HepG2 (cell line): ENCODE results near the gene CHCHD6. TPM values are rescaled to one million over a fixed set of nuclear protein-coding genes. Genes with fewer than 3 reads are reported as not detected.

Experiments used
- ATAC-seq: fragments of 200-7000 bp; cut with Tn5 transposase; 3 replicates; pipeline ENCODE4 v1.9.1; 2020; ENCODE audit warnings: mild to moderate bottlenecking, moderate library complexity
- BruUV-seq: library from RNA; stranded (reverse); fragments of 400-500 nt; replicated peaks from 2 replicates; lab custom pipeline; 2021; lab: Mats Ljungman, UMichigan
- CTCF ChIA-PET: fragments of 300-600 bp; formaldehyde crosslinking; extraction: SDS; loops from one replicate; lab custom pipeline; 2021; ENCODE audit warnings: low total read pairs, inconsistent platforms, low intra/inter-chr PET ratio; lab: Yijun Ruan, JAX
- POLR2A ChIA-PET: fragments of 350-600 bp; sonication (Branson Sonifier 250); formaldehyde crosslinking; loops from one replicate; lab custom pipeline; 2020; ENCODE audit warnings: antibody characterized with exemption, inconsistent platforms; lab: Yijun Ruan, JAX
- DNase-seq: peaks from one replicate; pipeline ENCODE4 v3.0.0-alpha.2; 2015; ENCODE audit warnings: low spot score
- FAIRE-seq: peaks from 3 replicates; lab custom pipeline; 2011; peaks lifted over from hg19 to GRCh38; lab: Jason Lieb, UNC
- H2AFZ ChIP-seq: one replicate; pipeline ENCODE4 v1.6.1; 2011; ENCODE audit warnings: low read length, inconsistent platforms
- H3K27ac ChIP-seq: fragments of 300-600 bp; 3 replicates; pipeline ENCODE4 v1.8.0; 2011; ENCODE audit warnings: mixed run types, mild to moderate bottlenecking, mixed read lengths, low read length, inconsistent platforms; ENCODE audit not compliant: insufficient read depth; ENCODE audit errors: extremely low read length
- H3K27me3 ChIP-seq, 2 experiments: fragments of 200-600 bp in 1 of 2; 2 replicates in 1 of 2; 3 replicates in 1 of 2; pipeline versions ENCODE4 v1.6.0 to v1.8.0; 2011; ENCODE audit warnings: low read length in 2 of 2, mild to moderate bottlenecking in 2 of 2, moderate library complexity in 2 of 2, inconsistent platforms in 1 of 2; ENCODE audit not compliant: insufficient read depth in 2 of 2, control insufficient read depth in 1 of 2
- H3K36me3 ChIP-seq, 2 experiments: fragments of 200-600 bp in 1 of 2; replicated peaks in 1 of 2; 2 replicates in 1 of 2; 3 replicates in 1 of 2; pipeline versions ENCODE4 v1.5.1 to v1.8.0; 2011; ENCODE audit warnings: low read length in 2 of 2, inconsistent platforms in 1 of 2; ENCODE audit not compliant: insufficient read depth in 2 of 2, control insufficient read depth in 1 of 2
- H3K4me1 ChIP-seq: 2 replicates; pipeline ENCODE4 v1.5.1; 2012; ENCODE audit warnings: low read length, inconsistent platforms; ENCODE audit not compliant: insufficient read depth
- H3K4me2 ChIP-seq: 2 replicates; pipeline ENCODE4 v1.6.0; 2011; ENCODE audit warnings: low read depth, low read length, inconsistent platforms
- H3K4me3 ChIP-seq, 3 experiments: fragments of 200-600 bp in 1 of 3; sonication (generic), shearing (Covaris generic) in 1 of 3; replicated peaks in 1 of 3; 2 replicates each; pipeline ENCODE4 v1.5.1; 2011 to 2016; ENCODE audit warnings: low read length in 3 of 3, inconsistent platforms in 2 of 3, low read depth in 2 of 3, mild to moderate bottlenecking in 2 of 3, control low read depth in 1 of 3, mixed read lengths in 1 of 3; ENCODE audit not compliant: insufficient read depth in 1 of 3
- H3K79me2 ChIP-seq: one replicate; pipeline ENCODE4 v1.6.1; 2011; ENCODE audit warnings: low read length, inconsistent platforms; ENCODE audit not compliant: insufficient read depth
- H3K9ac ChIP-seq: 2 replicates; pipeline ENCODE4 v1.6.0; 2011; ENCODE audit warnings: mild to moderate bottlenecking, low read depth, low read length, inconsistent platforms; ENCODE audit not compliant: insufficient read depth
- H3K9me3 ChIP-seq: 2 replicates; pipeline ENCODE4 v1.5.1; 2012; ENCODE audit warnings: mild to moderate bottlenecking, low read length
- H4K20me1 ChIP-seq: 2 replicates; pipeline ENCODE4 v1.6.0; 2011; ENCODE audit warnings: inconsistent platforms, mild to moderate bottlenecking, low read length, moderate library complexity; ENCODE audit not compliant: insufficient read depth
- FOXP1 ChIP-seq, 2 experiments: fragments of 450-650 bp in 1 of 2; IDR thresholded peaks; 2 replicates each; pipeline ENCODE4 v1.6.1; 2017 to 2018; ENCODE audit warnings: antibody characterized with exemption in 1 of 2
- GATA4 ChIP-seq: sonication (generic); IDR thresholded peaks from 2 replicates; pipeline ENCODE4 v1.6.1; 2016; ENCODE audit warnings: antibody characterized with exemption, low read depth, borderline replicate concordance
- KLF13 ChIP-seq: sonication (generic); formaldehyde crosslinking; IDR thresholded peaks from 2 replicates; pipeline ENCODE4 v1.4.0; 2020; ENCODE audit warnings: mild to moderate bottlenecking, missing genetic modification reagents
- MAZ ChIP-seq, 2 experiments: sonication (generic) in 1 of 2; formaldehyde crosslinking in 1 of 2; IDR thresholded peaks; 2 replicates each; pipeline versions ENCODE4 v1.5.0 to v1.6.1; 2012 to 2020; ENCODE audit warnings: low read depth in 2 of 2, mild to moderate bottlenecking in 2 of 2, borderline replicate concordance in 1 of 2, improper control_type of control experiment in 1 of 2, low read length in 1 of 2, missing genetic modification reagents in 1 of 2, moderate library complexity in 1 of 2
- MEIS1 ChIP-seq: sonication (generic); formaldehyde crosslinking; IDR thresholded peaks from 2 replicates; pipeline ENCODE4 v1.9.0; 2021; ENCODE audit warnings: mild to moderate bottlenecking, missing genetic modification reagents, moderate library complexity, borderline replicate concordance
- SIN3A ChIP-seq: IDR thresholded peaks from 2 replicates; pipeline ENCODE4 v1.6.1; 2011; ENCODE audit warnings: low read depth, mild to moderate bottlenecking, control low read depth, low read length, borderline replicate concordance
- SNRNP70 ChIP-seq: fragments of 200-400 bp; formaldehyde crosslinking; IDR thresholded peaks from 2 replicates; pipeline ENCODE4 v1.6.1; 2017; ENCODE audit warnings: mild to moderate bottlenecking, low read depth, low read length, moderate library complexity
- SP1 ChIP-seq, 2 experiments: fragments of 450-650 bp in 1 of 2; sonication (generic) in 1 of 2; formaldehyde crosslinking in 1 of 2; IDR thresholded peaks; 2 replicates each; pipeline versions ENCODE4 v1.4.0 to v1.6.1; 2016 to 2020; ENCODE audit warnings: missing genetic modification reagents in 1 of 2
- TCF12 ChIP-seq, 2 experiments: fragments of 450-650 bp in 1 of 2; sonication (generic) in 1 of 2; formaldehyde crosslinking in 1 of 2; IDR thresholded peaks; 2 replicates each; pipeline versions ENCODE4 v1.6.1 to v1.8.0; 2017 to 2022; ENCODE audit warnings: antibody characterized with exemption in 1 of 2, mild to moderate bottlenecking in 1 of 2, missing genetic modification reagents in 1 of 2, moderate library complexity in 1 of 2
- TCF7L2 ChIP-seq: IDR thresholded peaks from 2 replicates; pipeline ENCODE4 v1.6.1; 2011; ENCODE audit warnings: mild to moderate bottlenecking, low read depth, low read length, moderate library complexity
- ZFP90 ChIP-seq: sonication (generic); formaldehyde crosslinking; IDR thresholded peaks from 2 replicates; pipeline ENCODE4 v1.8.0; 2022; ENCODE audit warnings: missing genetic modification reagents, mild to moderate bottlenecking, inconsistent platforms, borderline replicate concordance
- ZNF24 ChIP-seq: fragments of 450-650 bp; IDR thresholded peaks from 2 replicates; pipeline ENCODE4 v1.6.1; 2017; ENCODE audit warnings: antibody characterized with exemption, mild to moderate bottlenecking
- ZNF275 ChIP-seq: sonication (generic); formaldehyde crosslinking; IDR thresholded peaks from 2 replicates; pipeline ENCODE4 v1.8.0; 2022; ENCODE audit warnings: missing genetic modification reagents, mild to moderate bottlenecking, inconsistent platforms, borderline replicate concordance
- ZNF460 ChIP-seq: sonication (generic); formaldehyde crosslinking; IDR thresholded peaks from 2 replicates; pipeline ENCODE4 v1.5.1; 2020; ENCODE audit warnings: missing genetic modification reagents, mild to moderate bottlenecking, borderline replicate concordance
- ZNF598 ChIP-seq: sonication (generic); formaldehyde crosslinking; IDR thresholded peaks from 2 replicates; pipeline ENCODE4 v1.5.1; 2020; ENCODE audit warnings: mild to moderate bottlenecking, missing genetic modification reagents, borderline replicate concordance
- ZNF615 ChIP-seq: sonication (generic); formaldehyde crosslinking; IDR thresholded peaks from 2 replicates; pipeline ENCODE4 v1.5.0; 2020; ENCODE audit warnings: mild to moderate bottlenecking, missing genetic modification reagents, borderline replicate concordance
- ZNF629 ChIP-seq: sonication (generic); formaldehyde crosslinking; conservative IDR thresholded peaks from 2 replicates; pipeline ENCODE4 v1.5.0; 2020; ENCODE audit warnings: missing genetic modification reagents
- ZNF703 ChIP-seq: sonication (generic); formaldehyde crosslinking; IDR thresholded peaks from 2 replicates; pipeline ENCODE4 v1.5.1; 2020; ENCODE audit warnings: missing genetic modification reagents, mild to moderate bottlenecking, moderate library complexity, borderline replicate concordance
- WGBS: methylation state at CpG from one replicate; pipeline ENCODE4 v1.1.6; 2017; ENCODE audit warnings: low lambda C conversion rate; 5-methylcytosine and 5-hydroxymethylcytosine counted together
- in situ Hi-C: cut with HindIII; loops from 2 replicates; pipeline ENCODE4 v1.10.0; 2017; ENCODE audit warnings: low pct_unique_long_range_greater_than_20kb; ENCODE audit not compliant: extremely low pct_ligation_motif_present
- intact Hi-C: fragments of 100-400 bp; cut with micrococcal nuclease; formaldehyde crosslinking; loops from one replicate; pipeline ENCODE4 v1.10.0; 2022; ENCODE audit not compliant: unreplicated experiment
- polyA plus RNA-seq, 8 experiments: library from polyadenylated mRNA; depleted of rRNA in 3 of 8; stranded (reverse) in 7 of 8; unstranded in 1 of 8; fragments of >200 nt; fragmentation: Illumina TruSeq in 4 of 8; extraction: Trizol in 4 of 8; gene quantifications; 2 replicates each; pipeline versions ENCODE4 v1.2.1 to v1.2.3, GENCODE V29; 2011 to 2016; ENCODE audit warnings: low read depth in 4 of 8, missing spikeins in 1 of 8, mixed read lengths in 1 of 8; ENCODE audit not compliant: insufficient read depth in 1 of 8
- total RNA-seq, 5 experiments: library from RNA; depleted of rRNA; stranded (reverse); fragments of >200 nt; fragmentation: Illumina TruSeq; extraction: Trizol; gene quantifications; 2 replicates each; pipeline ENCODE4 v1.2.3, GENCODE V29; 2016; ENCODE audit warnings: low read depth in 1 of 5
- TF ChIP-seq, protein P1 (sequence below): IDR thresholded peaks from 2 replicates; pipeline ENCODE4 v1.6.1; 2016; ENCODE audit warnings: low read depth

CHCHD6 gene
- total and polyA plus RNA-seq, 2 of the 13 experiments (the other 11 are each of a cell fraction or from before 2014, with no cell fraction given), result 20.3 to 20.8 TPM

- H3K4me2 ChIP-seq, result no peak overlapping the region
- POLR2A ChIA-PET, result no interaction called here
- no peaks in the 10 kb centered on the region for H3K79me2 ChIP-seq
- intact Hi-C loops (loop anchor here (1.0 to 10.0 kb wide), 5 partner anchors 66 to 862 kb away; partner anchors contain the start of gene PLXNA1), in situ Hi-C loops (loop anchor here (5.0 to 10.0 kb wide), 2 partner anchors 295 to 777 kb away; no protein-coding TSS in a partner anchor)
- CTCF ChIA-PET, result interaction anchor here (1.5 to 1.9 kb wide), 2 partner anchors 67 to 775 kb away, joined by 6 to 9 read pairs; no protein-coding TSS in a partner anchor
- no peak overlapping the region for H2AFZ ChIP-seq
- TF ChIP-seq ZNF615, result no peak
- TF ChIP-seq ZNF24, result no peak
- TF ChIP-seq SIN3A, result no peak
- no peak for TF ChIP-seq ZNF275 (CRISPR knock-in tag)
- TF ChIP-seq, protein P1, sequence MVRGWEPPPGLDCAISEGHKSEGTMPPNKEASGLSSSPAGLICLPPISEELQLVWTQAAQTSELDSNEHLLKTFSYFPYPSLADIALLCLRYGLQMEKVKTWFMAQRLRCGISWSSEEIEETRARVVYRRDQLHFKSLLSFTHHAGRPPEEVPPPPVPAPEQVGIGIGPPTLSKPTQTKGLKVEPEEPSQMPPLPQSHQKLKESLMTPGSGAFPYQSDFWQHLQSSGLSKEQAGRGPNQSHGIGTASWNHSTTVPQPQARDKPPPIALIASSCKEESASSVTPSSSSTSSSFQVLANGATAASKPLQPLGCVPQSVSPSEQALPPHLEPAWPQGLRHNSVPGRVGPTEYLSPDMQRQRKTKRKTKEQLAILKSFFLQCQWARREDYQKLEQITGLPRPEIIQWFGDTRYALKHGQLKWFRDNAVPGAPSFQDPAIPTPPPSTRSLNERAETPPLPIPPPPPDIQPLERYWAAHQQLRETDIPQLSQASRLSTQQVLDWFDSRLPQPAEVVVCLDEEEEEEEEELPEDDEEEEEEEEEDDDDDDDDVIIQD (CRISPR knock-in tag), result no peak
- TF ChIP-seq SNRNP70, result no peak
- no peak for TF ChIP-seq TCF12 (IDR thresholded peaks at IDR 0.05)
- no peak for TF ChIP-seq TCF12 (CRISPR knock-in tag; IDR thresholded peaks at IDR 0.05)
- TF ChIP-seq SP1 (IDR thresholded peaks at IDR 0.05), result no peak
- no peak for TF ChIP-seq SP1 (CRISPR knock-in tag; IDR thresholded peaks at IDR 0.05)
- no peak for TF ChIP-seq KLF13 (CRISPR knock-in tag)
- TF ChIP-seq MAZ (IDR thresholded peaks at IDR 0.05; ENCODE audit: borderline replicate concordance, low read depth, low read length), result no peak
- TF ChIP-seq MAZ (CRISPR knock-in tag; IDR thresholded peaks at IDR 0.05; ENCODE audit: low read depth), result no peak
- no peak for TF ChIP-seq ZNF703
- TF ChIP-seq ZNF460 (CRISPR knock-in tag), result no peak
- TF ChIP-seq TCF7L2, result no peak
- no peak for TF ChIP-seq FOXP1 (IDR thresholded peaks at IDR 0.05)
- TF ChIP-seq FOXP1 (CRISPR knock-in tag; IDR thresholded peaks at IDR 0.05), result no peak
- no peak for TF ChIP-seq MEIS1
- no peak for TF ChIP-seq GATA4
- no peak for TF ChIP-seq ZFP90
- no peak for TF ChIP-seq ZNF629 (CRISPR knock-in tag)
- no peak for TF ChIP-seq ZNF598 (CRISPR knock-in tag)
- no peaks in the 10 kb centered on the region for H3K36me3 ChIP-seq
- H4K20me1 ChIP-seq, result no peaks in the 10 kb centered on the region; the same call in 1 of the 2 replicates
- WGBS, result 40% methylated on average over 11 of the region's 11 CpGs
- no peaks in the 10 kb centered on the region for H3K9me3 ChIP-seq
- BruUV-seq, result no TSS peak
- no peak for DNase-seq
- H3K9ac ChIP-seq, result no peak overlapping the region
- no peak overlapping the region for H3K4me3 ChIP-seq
- no peak for FAIRE-seq
- no peak for ATAC-seq
- H3K27ac ChIP-seq, result no peak overlapping the region
- H3K27me3 ChIP-seq, result peaks cover 6 to 57% of the 10 kb centered on the region in 2 experiments; a peak in 4 of 5 replicates
- peaks cover 17% of the 10 kb centered on the region for H3K4me1 ChIP-seq
These were observed 24.0 kb upstream of the CHCHD6 start for GRCh38 chr3:126679831-126680666.
